ENCODE measurements around the gene AMFR.

The AMFR gene

DNA sequence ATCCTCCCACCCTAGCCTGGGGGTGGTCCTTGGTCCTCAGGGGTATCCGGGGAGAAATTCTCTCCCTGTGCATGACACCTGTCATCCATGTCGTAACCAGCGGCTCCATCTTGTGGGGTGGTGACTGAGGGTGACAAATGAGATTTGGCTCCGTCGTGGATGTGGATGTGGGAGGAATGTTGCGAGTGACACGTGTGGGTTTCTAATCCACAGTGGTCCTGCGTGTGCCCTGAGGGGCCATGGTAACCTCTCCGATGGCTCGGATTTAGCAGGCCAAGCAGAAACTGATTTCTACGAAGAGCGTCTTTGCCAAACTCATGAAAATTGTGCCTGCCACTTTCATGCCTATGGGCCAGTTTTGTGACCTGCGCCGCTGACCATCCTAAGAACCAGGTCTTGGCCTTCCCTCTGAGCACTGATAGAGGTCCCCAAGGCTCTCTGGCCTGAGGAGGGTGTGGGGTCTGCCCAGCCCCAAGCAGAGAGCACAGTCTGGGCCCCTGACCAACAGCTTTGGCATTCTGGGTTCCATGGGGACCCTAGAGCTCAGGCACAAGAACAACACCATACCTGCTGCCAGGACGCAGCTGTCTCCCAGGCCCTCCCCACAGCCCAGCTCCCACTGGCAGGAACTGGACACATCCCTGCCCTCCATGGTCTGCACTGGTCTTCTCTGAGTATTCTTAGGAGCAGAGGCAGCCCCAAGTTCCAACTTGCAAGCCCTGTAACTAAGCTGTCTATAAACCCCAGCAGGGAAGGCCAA lies 79.0 kb downstream of the AMFR start:
- DNase-seq = no peak

DNA sequence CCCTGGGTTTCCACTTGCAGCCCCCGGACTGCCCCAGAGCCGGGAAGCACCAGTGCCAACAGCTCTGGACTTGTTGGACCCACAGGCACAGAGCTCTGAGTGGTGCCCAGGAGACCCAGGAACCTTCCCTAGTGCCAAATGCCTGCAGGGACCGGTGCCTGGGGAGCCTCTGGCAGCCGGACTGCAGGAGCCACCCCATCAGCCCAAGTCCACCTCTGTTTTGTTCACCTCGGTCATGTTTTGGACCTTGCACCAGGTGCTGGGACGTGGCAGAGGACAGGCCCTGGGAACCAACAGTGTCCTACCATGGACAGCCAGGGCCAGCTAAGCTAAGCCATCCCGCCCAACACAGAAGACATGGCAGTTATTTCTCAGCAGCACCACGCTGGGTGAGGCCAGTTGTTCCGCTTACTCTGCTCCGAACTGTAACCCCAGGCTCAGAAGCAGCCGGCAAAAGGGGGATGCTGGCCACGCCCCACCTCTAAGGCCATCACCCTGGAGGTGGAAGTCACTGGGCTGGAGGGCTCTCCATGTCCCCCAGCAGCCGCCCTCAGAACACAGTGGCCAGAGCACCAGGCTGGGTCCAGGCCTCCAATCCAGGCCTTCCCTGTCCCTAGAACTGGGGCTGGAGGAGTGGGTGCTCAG lies 79.8 kb downstream of the AMFR start:
- no peak for DNase-seq

GRCh38 chr16:56344518-56345405 lies 80.6 kb downstream of the AMFR start:
- DNase-seq = no peak

- DNase-seq = no peak
Observed at GRCh38 chr16:56343661-56344517, 81.5 kb downstream of the AMFR start.

- no peak for DNase-seq
Observed at GRCh38 chr16:56341656-56342399, 83.5 kb downstream of the AMFR start.

GRCh38 chr16:56340864-56341365 lies 84.4 kb downstream of the AMFR start:
- DNase-seq = no peak

DNA sequence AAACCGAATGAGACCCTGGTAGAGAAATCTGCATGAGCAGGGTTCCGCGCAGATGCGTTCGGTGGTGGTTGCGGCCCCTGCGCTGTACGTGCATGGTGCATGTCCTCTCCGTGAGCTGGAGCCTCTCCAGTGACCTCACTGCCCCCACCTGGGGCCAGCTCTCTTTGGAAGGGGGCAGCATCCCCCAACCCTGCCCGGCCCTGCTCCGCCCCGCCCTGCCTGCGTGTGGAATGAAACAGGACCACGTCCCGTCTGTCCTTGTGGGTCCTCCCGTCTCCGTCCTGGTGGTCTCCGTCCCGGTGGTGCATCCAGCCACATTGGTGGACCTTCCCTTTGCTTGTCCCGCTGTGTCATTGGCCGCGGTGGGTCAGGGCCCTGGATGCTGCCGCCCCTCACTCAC lies 84.9 kb downstream of the AMFR start:
- no peak for DNase-seq

- no peak for DNase-seq
Observed at GRCh38 chr16:56339431-56340195, 85.7 kb downstream of the AMFR start.

- no peak for DNase-seq
Observed at GRCh38 chr16:56338566-56339318, 86.6 kb downstream of the AMFR start.

GRCh38 chr16:56337858-56338325 lies 87.5 kb downstream of the AMFR start:
- no peak for DNase-seq

DNA sequence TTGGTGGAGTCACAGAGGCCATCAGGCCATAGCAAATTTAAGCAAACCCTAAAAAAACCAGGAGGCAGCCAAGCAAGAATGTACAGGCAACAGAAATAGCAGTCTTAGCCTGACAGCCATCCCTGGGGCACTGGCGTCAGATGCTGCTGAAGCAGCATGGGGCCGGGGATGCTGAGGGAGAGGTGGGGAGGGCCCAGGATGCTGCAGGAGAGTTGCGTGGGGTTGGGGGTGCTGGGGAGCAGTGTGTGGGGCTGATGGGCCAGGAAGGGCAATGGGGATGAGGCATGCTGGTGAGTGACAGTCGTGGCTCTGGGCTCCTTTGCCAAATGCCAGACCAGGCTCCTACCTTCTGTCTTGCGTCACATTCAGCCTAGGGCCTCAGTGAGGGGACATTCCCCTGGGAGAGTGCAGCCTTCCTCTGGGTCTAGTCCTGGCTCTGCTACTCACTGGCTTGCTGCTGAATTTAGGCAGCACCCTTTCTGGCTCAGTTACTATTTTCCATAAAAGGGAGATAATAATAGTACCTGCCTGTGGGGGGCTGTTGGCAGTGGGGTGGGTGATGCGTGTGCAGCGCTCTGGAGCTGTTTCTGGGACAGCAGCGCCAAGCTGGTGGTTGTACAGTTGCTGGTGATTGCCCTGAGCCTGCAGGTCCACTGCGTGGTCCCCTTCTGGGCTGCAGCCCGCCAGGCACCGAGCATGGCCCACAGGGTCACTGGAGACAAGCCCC lies 88.1 kb downstream of the AMFR start:
- no peak for DNase-seq

DNA sequence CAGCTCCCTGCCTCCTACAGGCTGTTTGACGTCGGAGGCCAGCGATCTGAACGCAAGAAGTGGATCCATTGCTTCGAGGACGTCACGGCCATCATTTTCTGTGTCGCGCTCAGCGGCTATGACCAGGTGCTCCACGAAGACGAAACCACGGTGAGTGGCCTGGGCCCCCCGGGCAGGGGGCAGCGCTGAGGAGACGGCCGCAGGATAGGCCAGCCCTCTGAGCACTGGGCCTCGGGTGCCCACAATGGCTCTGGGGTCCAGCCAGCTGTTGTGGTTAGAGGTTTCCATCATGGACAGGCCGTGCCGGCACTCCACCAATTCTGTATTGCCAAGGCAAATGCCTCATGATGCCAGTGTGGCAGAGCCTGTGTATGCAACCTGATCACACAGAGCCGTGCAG lies 88.6 kb downstream of the AMFR start:
- no peak for DNase-seq

GRCh38 chr16:56336071-56336688 lies 89.2 kb downstream of the AMFR start:
- DNase-seq = no peak

- no peak for DNase-seq
Observed at GRCh38 chr16:56334761-56335160, 90.6 kb downstream of the AMFR start.

DNA sequence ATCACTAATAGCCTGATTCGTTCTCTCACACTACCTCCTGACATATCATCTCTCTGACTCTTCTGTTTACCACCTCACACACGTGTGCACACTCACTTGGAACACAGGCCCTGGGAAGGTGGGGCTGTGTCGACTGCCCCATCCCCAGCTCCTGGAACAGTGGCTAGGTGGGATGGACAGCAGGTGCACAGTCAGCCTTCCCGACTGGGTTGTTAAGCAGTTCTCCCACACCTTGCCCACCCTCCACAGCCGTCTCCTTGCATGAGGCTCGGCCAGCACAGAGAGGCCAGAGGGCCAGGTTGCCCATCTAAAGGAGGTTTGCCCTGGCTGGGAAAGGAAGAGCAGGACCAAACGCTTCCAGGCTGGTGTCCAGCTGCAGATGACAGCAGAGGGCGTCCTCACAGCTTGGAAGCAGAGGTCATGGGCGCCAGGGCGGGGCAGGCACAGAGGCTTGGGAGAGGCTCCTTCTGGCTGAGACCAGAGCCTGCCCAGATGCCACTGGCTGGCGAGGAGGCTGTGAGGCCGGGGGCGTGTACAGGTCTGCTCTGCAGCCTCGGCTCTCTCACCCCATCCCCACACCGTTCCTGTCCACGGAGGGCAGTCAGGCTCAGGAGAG lies 92.8 kb downstream of the AMFR start:
- DNase-seq = no peak

DNA sequence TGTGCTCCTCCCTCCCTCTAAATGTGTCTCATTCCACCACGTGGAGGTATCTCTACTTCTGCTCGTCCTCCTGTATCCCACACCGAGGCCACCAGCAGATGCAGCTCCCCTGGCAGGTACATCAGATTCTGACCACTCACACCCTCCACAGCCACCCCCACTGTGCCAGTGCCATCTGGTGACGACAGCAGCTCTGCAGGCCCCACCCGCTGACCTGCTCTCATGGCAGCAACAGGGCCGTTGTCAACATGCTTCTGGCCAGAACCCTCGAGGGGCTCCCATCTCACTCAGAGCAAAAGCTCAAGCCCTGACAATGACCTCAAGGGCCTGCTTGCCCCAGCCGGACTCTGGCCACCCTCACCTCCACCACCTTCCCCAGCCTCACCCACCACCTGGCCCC lies 93.4 kb downstream of the AMFR start:
- DNase-seq = no peak

GRCh38 chr16:56331399-56331798 lies 93.9 kb downstream of the AMFR start:
- DNase-seq = no peak

- no peak for DNase-seq
Observed at GRCh38 chr16:56330476-56330875, 94.9 kb downstream of the AMFR start.

Measured in stimulated activated CD8-positive, alpha-beta memory T cell treated with anti-CD3 and anti-CD28 coated beads, Interleukin-4, amount 100 ng/mL, for 48 hours (primary cell).